Astrocyte of the cerebellum (primary cell): Measurements from ENCODE around the gene DENND2A.

ENCODE experiments used
- DNase-seq: peaks from one replicate; pipeline ENCODE4 v3.0.0-alpha.2; 2011; ENCODE audit warnings: low read depth
- H3K4me3 ChIP-seq: 2 replicates; pipeline ENCODE4 v1.5.1; 2011; ENCODE audit warnings: mild to moderate bottlenecking, low read depth, low read length, moderate library complexity
- in situ Hi-C: cut with HindIII; loops from 2 replicates; pipeline ENCODE4 v1.10.0; 2017; ENCODE audit warnings: low sequenced_read_pairs
- TF ChIP-seq, protein P1 (sequence below): IDR thresholded peaks from 2 replicates; pipeline ENCODE4 v1.5.1; 2012; ENCODE audit warnings: low read length, low read depth, moderate library complexity, mild to moderate bottlenecking; ENCODE audit errors: missing control alignments

The DENND2A gene

DNA sequence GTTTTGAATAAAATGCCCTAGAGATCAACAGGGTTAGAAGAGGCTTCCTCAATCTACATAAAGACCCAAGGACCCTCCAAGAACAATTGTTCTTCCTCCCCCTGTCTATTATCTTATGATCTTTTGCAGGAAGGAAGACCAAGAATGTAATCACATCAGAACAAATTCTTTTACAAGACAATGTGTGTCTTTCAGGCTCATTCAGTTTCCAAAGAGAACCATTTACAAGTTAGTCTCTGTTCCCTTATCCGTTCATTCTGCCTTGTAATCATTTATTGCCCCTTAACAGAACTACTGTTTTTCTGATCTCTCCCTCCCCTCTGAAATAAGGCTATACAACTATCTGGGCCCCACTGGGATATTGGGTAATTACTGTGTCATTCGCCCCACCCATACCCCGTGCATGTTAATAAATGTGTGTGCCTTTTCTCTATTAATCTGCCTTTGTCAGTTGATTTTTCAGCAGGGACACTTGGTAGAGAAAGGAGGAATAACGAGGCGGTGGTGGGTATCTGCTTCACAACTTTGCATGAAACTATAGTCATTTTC, 155.6 kb downstream of the DENND2A start:
- TF ChIP-seq, protein P1, sequence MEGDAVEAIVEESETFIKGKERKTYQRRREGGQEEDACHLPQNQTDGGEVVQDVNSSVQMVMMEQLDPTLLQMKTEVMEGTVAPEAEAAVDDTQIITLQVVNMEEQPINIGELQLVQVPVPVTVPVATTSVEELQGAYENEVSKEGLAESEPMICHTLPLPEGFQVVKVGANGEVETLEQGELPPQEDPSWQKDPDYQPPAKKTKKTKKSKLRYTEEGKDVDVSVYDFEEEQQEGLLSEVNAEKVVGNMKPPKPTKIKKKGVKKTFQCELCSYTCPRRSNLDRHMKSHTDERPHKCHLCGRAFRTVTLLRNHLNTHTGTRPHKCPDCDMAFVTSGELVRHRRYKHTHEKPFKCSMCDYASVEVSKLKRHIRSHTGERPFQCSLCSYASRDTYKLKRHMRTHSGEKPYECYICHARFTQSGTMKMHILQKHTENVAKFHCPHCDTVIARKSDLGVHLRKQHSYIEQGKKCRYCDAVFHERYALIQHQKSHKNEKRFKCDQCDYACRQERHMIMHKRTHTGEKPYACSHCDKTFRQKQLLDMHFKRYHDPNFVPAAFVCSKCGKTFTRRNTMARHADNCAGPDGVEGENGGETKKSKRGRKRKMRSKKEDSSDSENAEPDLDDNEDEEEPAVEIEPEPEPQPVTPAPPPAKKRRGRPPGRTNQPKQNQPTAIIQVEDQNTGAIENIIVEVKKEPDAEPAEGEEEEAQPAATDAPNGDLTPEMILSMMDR, result no peak
- no peak for DNase-seq
- in situ Hi-C loops, result no loop called here
- H3K4me3 ChIP-seq, result no peak overlapping the region

DNA sequence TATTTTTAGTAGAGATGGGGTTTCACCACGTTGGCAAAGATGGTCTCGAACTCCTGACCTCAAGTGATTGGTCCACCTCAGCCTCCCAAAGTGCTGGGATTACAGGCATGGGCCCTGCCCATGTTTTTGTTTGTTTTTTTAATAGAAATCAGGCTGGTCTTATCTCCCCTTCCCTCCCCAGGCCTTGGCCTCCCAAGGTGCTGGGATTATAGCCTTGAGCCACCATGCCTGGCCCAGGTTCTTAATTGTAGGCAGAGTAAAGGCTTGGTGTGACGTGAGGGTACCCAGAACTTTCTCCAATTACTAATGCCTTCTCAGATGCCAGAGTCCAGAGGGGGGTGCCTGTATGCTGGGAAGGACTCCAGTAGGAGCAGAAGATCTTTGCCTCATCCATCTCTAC, 156.1 kb downstream of the DENND2A start:
- TF ChIP-seq, protein P1, result no peak

GRCh38 chr7:140479739-140480084, 160.9 kb downstream of the DENND2A start:
- TF ChIP-seq, protein P1, result no peak
- DNase-seq, result no peak
- peak overlapping the region; percentile 79 for H3K4me3 ChIP-seq
- in situ Hi-C loops, result no loop called here

More for the DNA sequence above, 156.1 kb downstream of the DENND2A start:
- in situ Hi-C loops, result no loop called here
- no peak for DNase-seq
- H3K4me3 ChIP-seq, result no peak overlapping the region

GRCh38 chr7:140479062-140479738, 161.4 kb downstream of the DENND2A start, which contains the start of gene MKRN1:
Gene MKRN1 (minus strand): TSS chr7:140479505. CDS start chr7:140479344, 161 bp downstream.
- TF ChIP-seq, protein P1, result no peak
- H3K4me3 ChIP-seq, result peak within 1 kb of the TSS; percentile 79
- in situ Hi-C loops, result no loop called here
- peak; percentile 62 for DNase-seq

GRCh38 chr7:140478246-140479061, 162.2 kb downstream of the DENND2A start:
- peak overlapping the region; percentile 79 for H3K4me3 ChIP-seq
- in situ Hi-C loops, result no loop called here
- TF ChIP-seq, protein P1, result no peak
- no peak for DNase-seq

GRCh38 chr7:140476698-140477261, 163.8 kb downstream of the DENND2A start:
- no peak overlapping the region for H3K4me3 ChIP-seq
- in situ Hi-C loops, result no loop called here
- no peak for DNase-seq
- TF ChIP-seq, protein P1, result no peak
